ENCODE measurements around the gene E2F2. TPM values are rescaled to one million over a fixed set of nuclear protein-coding genes. Genes with fewer than 3 reads are reported as not detected.

E2F2 gene
- total RNA-seq, 1 donor from 2014 or later: 0.72 TPM

DNA sequence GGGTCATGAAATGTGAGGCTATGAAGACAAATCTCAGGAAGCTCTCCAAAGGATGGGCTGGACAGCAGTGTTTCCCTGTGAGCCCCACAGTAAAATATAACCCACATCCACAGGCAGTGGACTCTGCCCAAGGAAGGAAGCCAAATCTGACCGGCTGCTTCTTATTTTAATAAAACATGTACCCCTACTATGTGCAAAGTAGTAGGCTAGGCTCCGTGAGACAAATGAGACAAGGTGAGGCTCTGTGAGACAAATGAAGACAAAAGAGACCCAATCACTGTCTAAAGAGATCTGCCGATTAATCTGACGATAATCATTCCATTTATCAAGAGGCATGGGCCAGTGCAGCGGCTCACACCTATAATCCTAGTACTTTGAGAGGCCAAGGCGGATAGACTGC is 49.1 kb downstream of the E2F2 start:
- TF ChIP-seq, protein P1, sequence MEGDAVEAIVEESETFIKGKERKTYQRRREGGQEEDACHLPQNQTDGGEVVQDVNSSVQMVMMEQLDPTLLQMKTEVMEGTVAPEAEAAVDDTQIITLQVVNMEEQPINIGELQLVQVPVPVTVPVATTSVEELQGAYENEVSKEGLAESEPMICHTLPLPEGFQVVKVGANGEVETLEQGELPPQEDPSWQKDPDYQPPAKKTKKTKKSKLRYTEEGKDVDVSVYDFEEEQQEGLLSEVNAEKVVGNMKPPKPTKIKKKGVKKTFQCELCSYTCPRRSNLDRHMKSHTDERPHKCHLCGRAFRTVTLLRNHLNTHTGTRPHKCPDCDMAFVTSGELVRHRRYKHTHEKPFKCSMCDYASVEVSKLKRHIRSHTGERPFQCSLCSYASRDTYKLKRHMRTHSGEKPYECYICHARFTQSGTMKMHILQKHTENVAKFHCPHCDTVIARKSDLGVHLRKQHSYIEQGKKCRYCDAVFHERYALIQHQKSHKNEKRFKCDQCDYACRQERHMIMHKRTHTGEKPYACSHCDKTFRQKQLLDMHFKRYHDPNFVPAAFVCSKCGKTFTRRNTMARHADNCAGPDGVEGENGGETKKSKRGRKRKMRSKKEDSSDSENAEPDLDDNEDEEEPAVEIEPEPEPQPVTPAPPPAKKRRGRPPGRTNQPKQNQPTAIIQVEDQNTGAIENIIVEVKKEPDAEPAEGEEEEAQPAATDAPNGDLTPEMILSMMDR (IDR thresholded peaks at IDR 0.05): no peak
- Mint-ChIP-seq H3K36me3 (ENCODE audit: low read depth) (peaks cover 2% of the 10 kb centered on the region), H3K27ac (ENCODE audit: unreplicated experiment) (no peak overlapping the region), H3K27me3 (ENCODE audit: low read depth) (no peaks in the 10 kb centered on the region), H3K4me1 (ENCODE audit: low read depth) (peaks cover 41% of the 10 kb centered on the region), H3K9me3 (ENCODE audit: low read depth) (no peaks in the 10 kb centered on the region), H3K4me3 (ENCODE audit: unreplicated experiment) (peak overlapping the region; percentile 35)
- no peak for DNase-seq (ENCODE audit: low spot score)

DNA sequence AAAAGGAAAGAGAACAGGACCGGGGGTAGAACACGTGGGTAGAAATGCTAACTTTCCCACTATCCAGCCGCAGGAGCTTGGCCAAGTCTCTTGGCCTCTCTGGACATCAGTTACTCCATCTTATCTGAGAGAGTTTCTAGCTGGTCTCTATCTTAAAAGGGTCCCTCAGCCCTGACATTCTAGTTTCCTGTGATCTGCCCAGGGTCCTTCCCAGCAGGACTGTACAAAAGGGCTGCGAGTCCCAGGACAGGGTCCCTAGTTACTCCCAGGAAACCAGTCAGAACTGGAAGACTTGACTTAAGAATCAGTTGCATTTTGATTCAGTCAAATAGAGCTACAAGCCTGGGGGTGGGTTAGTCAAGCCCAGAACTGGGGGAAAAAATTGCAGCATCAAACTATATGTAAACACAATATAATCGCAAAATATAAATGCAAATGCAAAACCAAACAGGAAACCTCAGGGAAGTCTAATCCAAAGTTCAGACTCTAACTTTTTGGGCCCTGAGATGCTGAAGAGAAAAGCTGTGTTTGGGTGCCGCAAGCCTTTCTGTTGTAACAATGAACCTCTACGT is 49.9 kb downstream of the E2F2 start:
- Mint-ChIP-seq H3K27me3 (ENCODE audit: low read depth) (no peaks in the 10 kb centered on the region), H3K9me3 (ENCODE audit: low read depth) (no peaks in the 10 kb centered on the region), H3K27ac (ENCODE audit: unreplicated experiment) (no peak overlapping the region), H3K4me1 (ENCODE audit: low read depth) (peaks cover 46% of the 10 kb centered on the region), H3K36me3 (ENCODE audit: low read depth) (peaks cover 2% of the 10 kb centered on the region), H3K4me3 (ENCODE audit: unreplicated experiment) (no peak overlapping the region)
- no peak for DNase-seq (ENCODE audit: low spot score)
- TF ChIP-seq, protein P1 (IDR thresholded peaks at IDR 0.05): no peak

DNA sequence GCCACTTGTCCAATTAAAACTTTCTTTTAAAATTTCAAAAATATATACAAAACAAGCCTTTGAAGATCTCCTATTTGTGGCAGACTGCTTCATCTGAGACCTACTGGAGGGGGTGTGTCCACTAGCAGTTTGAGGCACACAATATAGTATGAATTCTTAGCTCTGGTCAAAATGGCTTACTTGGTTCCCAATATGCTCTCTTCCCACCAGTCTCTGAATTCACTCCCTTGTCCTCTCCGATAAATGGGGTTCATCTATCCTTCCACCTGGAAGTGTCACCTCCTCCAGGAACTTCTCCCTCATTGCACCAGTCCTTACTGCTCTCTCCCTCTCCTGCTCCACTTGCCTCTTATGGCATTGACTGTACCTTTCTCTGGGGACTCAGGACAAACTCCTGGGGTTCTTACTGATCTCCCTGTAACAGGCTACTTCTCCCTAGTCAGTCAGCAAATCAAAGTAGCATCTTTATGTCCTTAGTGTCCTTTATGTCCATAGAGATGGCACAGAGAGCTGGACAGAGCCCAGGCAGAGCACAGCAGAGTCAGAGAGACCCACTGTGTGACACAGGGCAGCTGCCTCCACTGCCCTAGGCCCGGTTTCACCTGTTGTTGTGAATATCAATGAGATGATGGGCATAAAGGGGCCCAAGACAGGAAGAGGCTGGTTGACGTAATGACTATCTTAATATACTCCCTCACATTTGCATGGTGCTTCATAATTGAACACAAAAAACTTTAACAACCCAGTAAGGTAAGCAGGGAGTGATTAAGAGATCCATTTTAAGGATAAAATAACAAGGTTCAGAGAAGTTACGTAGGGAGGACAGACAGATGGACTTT is 50.6 kb downstream of the E2F2 start:
- no peak for DNase-seq (ENCODE audit: low spot score)
- H3K4me1 Mint-ChIP-seq (ENCODE audit: low read depth): peaks cover 49% of the 10 kb centered on the region
- TF ChIP-seq, protein P1 (IDR thresholded peaks at IDR 0.05): no peak
- peak overlapping the region; percentile 63 for H3K27ac Mint-ChIP-seq (ENCODE audit: unreplicated experiment)
- no peaks in the 10 kb centered on the region for H3K27me3 Mint-ChIP-seq (ENCODE audit: low read depth)
- H3K36me3 Mint-ChIP-seq (ENCODE audit: low read depth): peaks cover 2% of the 10 kb centered on the region
- H3K9me3 Mint-ChIP-seq (ENCODE audit: low read depth): no peaks in the 10 kb centered on the region
- no peak overlapping the region for H3K4me3 Mint-ChIP-seq (ENCODE audit: unreplicated experiment)

DNA sequence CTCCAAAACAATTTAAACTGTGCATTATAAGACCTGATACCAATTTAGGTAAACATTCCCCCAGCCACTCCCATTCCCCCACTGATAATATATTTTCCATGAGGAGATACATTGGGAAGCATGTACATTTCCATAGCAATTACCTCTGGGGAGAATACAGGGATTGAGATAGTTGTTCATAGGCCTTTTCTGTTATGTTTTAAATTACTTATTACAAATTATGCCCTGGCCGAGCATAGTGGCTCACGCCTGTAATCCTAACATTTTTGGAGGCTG is 51.4 kb downstream of the E2F2 start:
- H3K27me3 Mint-ChIP-seq (ENCODE audit: low read depth): no peaks in the 10 kb centered on the region

DNA sequence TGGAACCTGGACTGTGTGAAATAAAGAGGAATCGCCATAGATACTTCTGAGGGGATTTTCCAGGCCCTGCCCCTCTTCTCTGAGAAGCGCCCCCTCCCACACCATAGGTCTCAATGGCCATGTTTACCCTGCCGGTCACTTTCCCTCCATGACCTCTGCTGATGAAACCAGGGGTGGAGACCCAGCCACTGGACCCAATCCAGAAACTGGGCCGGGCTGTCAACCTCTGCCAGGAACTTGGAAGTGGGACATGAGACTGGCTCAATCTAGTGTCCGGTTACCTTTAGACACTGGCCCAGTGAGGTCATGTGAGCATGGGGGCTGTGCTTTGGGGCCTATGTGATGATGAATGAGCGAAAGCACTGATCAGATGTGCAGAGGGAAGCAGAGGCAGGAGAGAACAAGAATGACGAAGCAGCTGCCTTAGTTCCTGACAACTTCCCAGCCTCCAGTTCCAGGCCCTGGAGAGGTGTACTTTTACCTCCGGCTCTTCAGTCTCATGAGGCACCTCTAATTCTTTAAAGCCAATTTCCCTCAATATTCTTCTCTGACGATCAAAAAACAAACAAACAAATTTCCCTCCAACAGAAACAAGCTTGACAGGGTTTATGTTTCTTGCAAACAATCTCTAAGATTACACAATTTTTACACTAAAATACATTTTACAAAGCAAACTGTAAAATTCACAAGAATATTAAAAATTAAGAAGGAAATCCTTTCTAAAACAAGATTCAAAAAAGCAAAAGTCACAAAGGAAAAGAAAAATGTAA is 52.0 kb downstream of the E2F2 start:
- peak overlapping the region; percentile 92 for H3K27ac Mint-ChIP-seq (ENCODE audit: unreplicated experiment)
- no peak overlapping the region for H3K4me3 Mint-ChIP-seq (ENCODE audit: unreplicated experiment)
- H3K4me1 Mint-ChIP-seq (ENCODE audit: low read depth): peaks cover 54% of the 10 kb centered on the region

More for the DNA sequence above, 51.4 kb downstream of the E2F2 start:
- H3K9me3 Mint-ChIP-seq (ENCODE audit: low read depth): no peaks in the 10 kb centered on the region
- H3K4me1 Mint-ChIP-seq (ENCODE audit: low read depth): peaks cover 51% of the 10 kb centered on the region
- H3K36me3 Mint-ChIP-seq (ENCODE audit: low read depth): peaks cover 2% of the 10 kb centered on the region
- TF ChIP-seq, protein P1 (IDR thresholded peaks at IDR 0.05): no peak
- DNase-seq (ENCODE audit: low spot score): no peak
- H3K27ac Mint-ChIP-seq (ENCODE audit: unreplicated experiment): peak overlapping the region; percentile 92
- no peak overlapping the region for H3K4me3 Mint-ChIP-seq (ENCODE audit: unreplicated experiment)

More for the DNA sequence above, 52.0 kb downstream of the E2F2 start:
- DNase-seq (ENCODE audit: low spot score): no peak
- TF ChIP-seq, protein P1 (IDR thresholded peaks at IDR 0.05): no peak
- H3K27me3 Mint-ChIP-seq (ENCODE audit: low read depth): no peaks in the 10 kb centered on the region
- peaks cover 2% of the 10 kb centered on the region for H3K36me3 Mint-ChIP-seq (ENCODE audit: low read depth)
- no peaks in the 10 kb centered on the region for H3K9me3 Mint-ChIP-seq (ENCODE audit: low read depth)
